Ovary (tissue), 9 donors: ENCODE data around the gene GPSM3. TPM values are rescaled to one million over a fixed set of nuclear protein-coding genes. Genes with fewer than 3 reads are reported as not detected.
"Not testable (repeated sequence)": the region's sequence is repeated elsewhere in the genome, so short reads cannot be mapped to it uniquely, and the experiment has no call there.

ENCODE experiments used
- DNase-seq, 5 donors: peaks; one replicate each; pipeline ENCODE4 v3.0.0-alpha.2; 2019 to 2020
- H3K27ac ChIP-seq, 2 donors: fragments of 200-600 bp; one replicate each; pipeline versions ENCODE4 v1.5.1 to v1.8.0; 2019 to 2022
- H3K27me3 ChIP-seq: fragments of 200-600 bp; one replicate; pipeline ENCODE4 v1.8.0; 2022
- H3K36me3 ChIP-seq: fragments of 200-600 bp; sonication (generic); one replicate; pipeline ENCODE4 v1.5.1; 2019
- H3K4me1 ChIP-seq: one replicate; pipeline ENCODE4 v1.8.1; 2013; ENCODE audit warnings: mild to moderate bottlenecking, moderate library complexity; ENCODE audit not compliant: insufficient read depth
- H3K4me3 ChIP-seq: fragments of 200-600 bp; sonication (generic); one replicate; pipeline ENCODE4 v1.5.1; 2017
- H3K9me3 ChIP-seq, 2 donors: fragments of 200-600 bp in 1 of 2; sonication (generic) in 1 of 2; one replicate each; pipeline versions ENCODE4 v1.5.1 to v1.8.1; 2013 to 2019; ENCODE audit warnings: mild to moderate bottlenecking in 1 of 2, moderate library complexity in 1 of 2
- CTCF ChIP-seq, 3 donors: fragments of 450-650 bp in 2 of 3; fragments of 200-600 bp in 1 of 3; IDR thresholded peaks; one replicate each; pipeline versions ENCODE4 v1.5.1 to v1.8.0; 2016 to 2022; ENCODE audit warnings: antibody characterized with exemption in 3 of 3, mild to moderate bottlenecking in 1 of 3
- EP300 ChIP-seq: sonication (generic); formaldehyde crosslinking; IDR thresholded peaks from one replicate; pipeline ENCODE4 v1.6.1; 2017; ENCODE audit warnings: antibody characterized with exemption
- POLR2A ChIP-seq: fragments of 450-650 bp; IDR thresholded peaks from one replicate; pipeline ENCODE4 v1.6.1; 2017; ENCODE audit warnings: antibody characterized with exemption, mild to moderate bottlenecking, moderate library complexity
- WGBS, 3 donors: extraction: QIAGEN DNeasy Blood & Tissue Kit in 1 of 3; methylation state at CpG; one replicate each; pipeline versions ENCODE4 v1.1.5 to v1.1.7; 2013 to 2017; 5-methylcytosine and 5-hydroxymethylcytosine counted together
- intact Hi-C, 4 donors: fragments of 100-400 bp; cut with DNase I; formaldehyde crosslinking; loops; one replicate each; pipeline versions ENCODE4 v1.11.0 to v1.15.1; 2022 to 2023
- polyA plus RNA-seq, 2 donors: library from polyadenylated mRNA; stranded (reverse); fragments of 200-250 nt in 1 of 2; fragments of 350-450 nt in 1 of 2; fragmentation: Illumina TruSeq in 1 of 2; extraction: RNeasy Lipid Tissue Mini Kit (QIAGEN cat#74804) in 1 of 2; gene quantifications; one replicate each; pipeline ENCODE4 v1.2.3, GENCODE V29; 2013 to 2014
- total RNA-seq, 7 donors: library from RNA; depleted of rRNA in 2 of 7; stranded (reverse); fragments of >200 nt in 2 of 7; fragmentation: NEBNext Ultra II Directional in 3 of 7; extraction: Animal tissue kit (Norgen Biotek cat#: 25700) in 3 of 7; gene quantifications; one replicate each; pipeline versions ENCODE4 v1.1.0 to v1.2.4, GENCODE V29; 2016 to 2023
- donor health status: DM: no; HTN: no; CAD: no; lungs with moderate emphysema.
- donor health status: DM: no; HTN: no; CAD: no.
- donor health status: Bipolar disorder and iron deficiency.
- donor health status: DM: yes; HTN: yes; CAD: no.
- donor health status: DM: no; HTN: no; CAD: no.
- donor health status: DM: yes; HTN: yes; CAD: no.

The GPSM3 gene
- total and polyA plus RNA-seq, 9 donors: 3.1 to 8.7 (median 5.2) TPM

GRCh38 chr6:32214126-32214525 lies 21.7 kb upstream of the GPSM3 start:
- H3K27me3 ChIP-seq: no peaks in the 10 kb centered on the region
- no peak for DNase-seq
- H3K4me1 ChIP-seq: no peaks in the 10 kb centered on the region
- no peaks in the 10 kb centered on the region for H3K36me3 ChIP-seq
- intact Hi-C loops: no loop called here
- H3K27ac ChIP-seq: no peak overlapping the region
- no peak overlapping the region for H3K4me3 ChIP-seq
- WGBS, 3 donors: 78 to 85% (median 83%) methylated on average over 3 of the region's 3 CpGs
- no peak for TF ChIP-seq EP300
- TF ChIP-seq POLR2A: no peak
- TF ChIP-seq CTCF (IDR thresholded peaks at IDR 0.05): no peak
- H3K9me3 ChIP-seq: no peaks in the 10 kb centered on the region

- Histone ChIP-seq H3K27ac (no peak overlapping the region), H3K4me1 (no peaks in the 10 kb centered on the region), H3K27me3 (no peaks in the 10 kb centered on the region), H3K36me3 (no peaks in the 10 kb centered on the region), H3K9me3 (no peaks in the 10 kb centered on the region), H3K4me3 (no peak overlapping the region)
- no peak for TF ChIP-seq EP300
- intact Hi-C loops: no loop called here
- WGBS, 3 donors: 78 to 85% (median 82%) methylated on average over 6 of the region's 6 CpGs
- DNase-seq: no peak
Measured at GRCh38 chr6:32213649-32214048, 21.2 kb upstream of the GPSM3 start.

GRCh38 chr6:32212076-32212760 lies 19.8 kb upstream of the GPSM3 start:
- intact Hi-C loops: no loop called here
- H3K27ac ChIP-seq: no peak overlapping the region
- no peaks in the 10 kb centered on the region for H3K36me3 ChIP-seq
- H3K27me3 ChIP-seq: no peaks in the 10 kb centered on the region
- TF ChIP-seq CTCF (IDR thresholded peaks at IDR 0.05): no peak
- TF ChIP-seq POLR2A: no peak
- H3K4me3 ChIP-seq: no peak overlapping the region
- no peaks in the 10 kb centered on the region for H3K9me3 ChIP-seq
- no peaks in the 10 kb centered on the region for H3K4me1 ChIP-seq
- no peak for DNase-seq
- 80 to 85% (median 81%) methylated on average over 12 of the region's 12 CpGs for WGBS, 3 donors

GRCh38 chr6:32211432-32211831 lies 19.0 kb upstream of the GPSM3 start:
- WGBS, 3 donors: 77 to 80% (median 77%) methylated on average over 4 of the region's 4 CpGs
- H3K27ac ChIP-seq, H3K4me1 ChIP-seq, H3K36me3 ChIP-seq, H3K4me3 ChIP-seq, H3K27me3 ChIP-seq, H3K9me3 ChIP-seq, DNase-seq, intact Hi-C loops: not testable (repeated sequence)

GRCh38 chr6:32210191-32210601 lies 17.8 kb upstream of the GPSM3 start:
- WGBS, 3 donors: 78 to 90% (median 85%) methylated on average over 5 of the region's 5 CpGs
- Histone ChIP-seq H3K27ac (no peak overlapping the region), H3K4me1 (no peaks in the 10 kb centered on the region), H3K27me3 (no peaks in the 10 kb centered on the region), H3K36me3 (no peaks in the 10 kb centered on the region), H3K4me3 (no peak overlapping the region), H3K9me3 (no peaks in the 10 kb centered on the region)
- no peak for TF ChIP-seq EP300
- TF ChIP-seq CTCF (IDR thresholded peaks at IDR 0.05): no peak
- TF ChIP-seq POLR2A: no peak
- no peak for DNase-seq
- intact Hi-C loops: no loop called here
